ENCODE measurements around the gene JAK2. TPM values are rescaled to one million over a fixed set of nuclear protein-coding genes. Genes with fewer than 3 reads are reported as not detected.

Gene JAK2
- total and polyA plus RNA-seq, 10 of the 15 experiments (the other 5 are each of a cell fraction or from before 2014, with no cell fraction given) = 4.1 to 22.9 (median 13.7) TPM

GRCh38 chr9:4936277-4936676 lies 48.8 kb upstream of the JAK2 start:
- TF ChIP-seq ETV6 (conservative IDR thresholded peaks at IDR 0.05 in 1 of 2, IDR thresholded peaks at IDR 0.05 in 1 of 2; ENCODE audit: borderline replicate concordance in 1 of 2, low read depth in 1 of 2) (0 out of 4 replicates have a peak, but pooled peaks of 1 of the 2 experiments have one; percentile 26), TCF7 (IDR thresholded peaks at IDR 0.05; ENCODE audit: borderline replicate concordance) (no peak), HDGF (IDR thresholded peaks at IDR 0.05) (no peak), NFIC (IDR thresholded peaks at IDR 0.05; ENCODE audit: low read depth, low read length) (0 out of 2 replicates have a peak, but pooled peaks have one; percentile 8), E2F8 (IDR thresholded peaks at IDR 0.05; ENCODE audit: low read depth, partially characterized antibody) (no peak), MTA3 (IDR thresholded peaks at IDR 0.05; ENCODE audit: borderline replicate concordance, low read length) (no peak), IKZF2 (IDR thresholded peaks at IDR 0.05) (peak in 1 of 2 experiments; percentile 1; a peak in 2 of 4 replicates), ZNF274 (IDR thresholded peaks at IDR 0.05; ENCODE audit: insufficient read depth, insufficient read length) (no peak), NFYB (IDR thresholded peaks at IDR 0.05; ENCODE audit: insufficient read depth, low read depth, low read length) (no peak)
- TF ChIP-seq, protein P1, sequence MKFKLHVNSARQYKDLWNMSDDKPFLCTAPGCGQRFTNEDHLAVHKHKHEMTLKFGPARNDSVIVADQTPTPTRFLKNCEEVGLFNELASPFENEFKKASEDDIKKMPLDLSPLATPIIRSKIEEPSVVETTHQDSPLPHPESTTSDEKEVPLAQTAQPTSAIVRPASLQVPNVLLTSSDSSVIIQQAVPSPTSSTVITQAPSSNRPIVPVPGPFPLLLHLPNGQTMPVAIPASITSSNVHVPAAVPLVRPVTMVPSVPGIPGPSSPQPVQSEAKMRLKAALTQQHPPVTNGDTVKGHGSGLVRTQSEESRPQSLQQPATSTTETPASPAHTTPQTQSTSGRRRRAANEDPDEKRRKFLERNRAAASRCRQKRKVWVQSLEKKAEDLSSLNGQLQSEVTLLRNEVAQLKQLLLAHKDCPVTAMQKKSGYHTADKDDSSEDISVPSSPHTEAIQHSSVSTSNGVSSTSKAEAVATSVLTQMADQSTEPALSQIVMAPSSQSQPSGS (IDR thresholded peaks at IDR 0.05; ENCODE audit: low read length) = no peak; the same call in 1 of the 2 replicates
- H3K79me2 ChIP-seq (ENCODE audit: control insufficient read depth, insufficient read depth, low read length) = no peaks in the 10 kb centered on the region
- FAIRE-seq = no peak
- H3K4me3 ChIP-seq = peak overlapping the region; percentile 4; the same call in 1 of the 2 replicates
- no peak for DNase-seq (ENCODE audit: low read depth, low spot score)
- no TSS peak for BruUV-seq (replicated peaks)
- peak overlapping the region; percentile 79 for H3K4me2 ChIP-seq (ENCODE audit: control insufficient read depth, insufficient read depth)
- POLR2A ChIA-PET = interaction anchor here (1.5 to 2.4 kb wide), 2 partner anchors 10 to 35 kb away, joined by 6 to 10 read pairs; no protein-coding TSS in a partner anchor
- no peaks in the 10 kb centered on the region for H3K36me3 ChIP-seq (ENCODE audit: control insufficient read depth in 2 of 2, insufficient read depth in 2 of 2, low read length in 1 of 2)
- CTCF ChIA-PET = interaction anchor here (0.7 to 3.3 kb wide), 10 partner anchors 11 to 673 kb away, joined by 3 to 22 read pairs (median 4); no protein-coding TSS in a partner anchor
- no peaks in the 10 kb centered on the region; the same call in 2 of the 3 replicates for H3K9me3 ChIP-seq (replicated peaks; ENCODE audit: control insufficient read depth, insufficient read depth, low read length)
- H3K27me3 ChIP-seq (replicated peaks in 1 of 2; ENCODE audit: control insufficient read depth in 2 of 2, insufficient read depth in 2 of 2, low read length in 1 of 2) = no peaks in the 10 kb centered on the region
- peak overlapping the region; percentile 51 for H3K9ac ChIP-seq (ENCODE audit: control insufficient read depth, insufficient read depth, low read length)
- SMC1A ChIA-PET (ENCODE audit: uncharacterized antibody, unreplicated experiment) = interaction anchor here (0.8 to 6.9 kb wide), 9 partner anchors 9 to 173 kb away, joined by 3 to 66 read pairs (median 4); no protein-coding TSS in a partner anchor
- WGBS (ENCODE audit: insufficient coverage, insufficient replicate concordance, low lambda C conversion rate, missing lambda C conversion rate) = 7% methylated on average over 3 of the region's 3 CpGs
- H4K20me1 ChIP-seq (ENCODE audit: control insufficient read depth, insufficient read depth) = no peaks in the 10 kb centered on the region
- RAD21 ChIA-PET (ENCODE audit: unreplicated experiment) = interaction anchor here (0.8 to 6.3 kb wide), 7 partner anchors 9 to 48 kb away, joined by 3 to 43 read pairs (median 4); no protein-coding TSS in a partner anchor
- peak; percentile 32; the same call in 2 of the 3 replicates for ATAC-seq
- H2AFZ ChIP-seq (ENCODE audit: control insufficient read depth, low read depth, low read length) = peak overlapping the region; percentile 89
- in situ Hi-C loops (cut with MboI) (no loop called here), intact Hi-C loops (cut with micrococcal nuclease; ENCODE audit: unreplicated experiment) (loop anchor here (1.0 to 5.0 kb wide), 4 partner anchors 49 to 656 kb away; partner anchors contain the start of genes JAK2 and PLGRKT)
- peak overlapping the region; percentile 83 for H3K27ac ChIP-seq (ENCODE audit: control insufficient read depth, insufficient read depth)
- H3K4me1 ChIP-seq (ENCODE audit: control insufficient read depth, insufficient read depth, low read length) = peaks cover 35% of the 10 kb centered on the region
